IMR-90 (cell line): ENCODE results near the gene UBASH3A. TPM values are rescaled to one million over a fixed set of nuclear protein-coding genes. Genes with fewer than 3 reads are reported as not detected.

Experiments used
- ATAC-seq: fragments of 200-7000 bp; cut with Tn5 transposase; 2 replicates; pipeline ENCODE4 v1.9.1; 2020; ENCODE audit warnings: low read depth, mild to moderate bottlenecking, moderate library complexity
- BruUV-seq: library from RNA; stranded (reverse); fragments of 400-500 nt; replicated peaks from 2 replicates; lab custom pipeline; 2021; lab: Mats Ljungman, UMichigan
- CTCF ChIA-PET: fragments of 300-600 bp; formaldehyde crosslinking; extraction: SDS; loops from one replicate; lab custom pipeline; 2021; ENCODE audit warnings: antibody characterized with exemption; lab: Yijun Ruan, JAX
- POLR2A ChIA-PET: fragments of 300-600 bp; sonication (Branson Sonifier 250); formaldehyde crosslinking; loops from one replicate; lab custom pipeline; 2022; ENCODE audit warnings: antibody characterized with exemption; ENCODE audit not compliant: unreplicated experiment; lab: Charles Lee
- DNase-seq: peaks from one replicate; pipeline ENCODE4 v3.0.0; 2013
- H2AFZ ChIP-seq: replicated peaks from 2 replicates; pipeline ENCODE3; 2013; ENCODE audit warnings: low read length, mild to moderate bottlenecking; ENCODE audit not compliant: poor library complexity
- H2AK5ac ChIP-seq: 2 replicates; pipeline ENCODE4 v1.6.1; 2013; ENCODE audit warnings: low read depth, low read length, inconsistent platforms
- H2AK9ac ChIP-seq: replicated peaks from 2 replicates; pipeline ENCODE3; 2013; ENCODE audit warnings: mild to moderate bottlenecking, low read depth, low read length, moderate library complexity; ENCODE audit not compliant: poor library complexity
- H2BK120ac ChIP-seq: 2 replicates; pipeline ENCODE4 v1.6.1; 2013; ENCODE audit warnings: low read depth, low read length, inconsistent platforms
- H2BK15ac ChIP-seq: 3 replicates; pipeline ENCODE4 v1.6.1; 2013; ENCODE audit warnings: low read depth, low read length, inconsistent platforms
- H2BK20ac ChIP-seq: 2 replicates; pipeline ENCODE4 v1.6.1; 2013; ENCODE audit warnings: low read depth, mild to moderate bottlenecking, inconsistent platforms, low read length, moderate library complexity
- H2BK5ac ChIP-seq: 2 replicates; pipeline ENCODE4 v1.6.1; 2013; ENCODE audit warnings: mild to moderate bottlenecking, low read depth, low read length, inconsistent platforms; ENCODE audit not compliant: poor library complexity, severe bottlenecking
- H3K14ac ChIP-seq: replicated peaks from 2 replicates; pipeline ENCODE4 v1.6.1; 2013; ENCODE audit warnings: low read depth, low read length, inconsistent platforms
- H3K18ac ChIP-seq: 2 replicates; pipeline ENCODE4 v1.6.1; 2013; ENCODE audit warnings: low read depth, low read length, control low read depth
- H3K23ac ChIP-seq: 2 replicates; pipeline ENCODE4 v1.6.1; 2013; ENCODE audit warnings: low read depth, low read length, inconsistent platforms
- H3K27ac ChIP-seq: 2 replicates; pipeline ENCODE4 v1.5.1; 2013; ENCODE audit warnings: mild to moderate bottlenecking, control low read depth, low read length; ENCODE audit not compliant: insufficient read depth
- H3K27me3 ChIP-seq: 2 replicates; pipeline ENCODE4 v1.6.1; 2013; ENCODE audit warnings: low read length; ENCODE audit not compliant: control insufficient read depth, insufficient read depth
- H3K36me3 ChIP-seq: 2 replicates; pipeline ENCODE4 v1.6.1; 2013; ENCODE audit warnings: low read length, mixed read lengths; ENCODE audit not compliant: control insufficient read depth, insufficient read depth
- H3K4ac ChIP-seq: 2 replicates; pipeline ENCODE4 v1.6.1; 2013; ENCODE audit warnings: low read depth, low read length, inconsistent platforms
- H3K4me1 ChIP-seq: 2 replicates; pipeline ENCODE4 v1.6.1; 2013; ENCODE audit warnings: low read length, mixed read lengths; ENCODE audit not compliant: control insufficient read depth, insufficient read depth
- H3K4me2 ChIP-seq: 2 replicates; pipeline ENCODE4 v1.6.1; 2013; ENCODE audit warnings: low read depth, mild to moderate bottlenecking, control low read depth, low read length, moderate library complexity
- H3K4me3 ChIP-seq: 2 replicates; pipeline ENCODE4 v1.5.1; 2013; ENCODE audit warnings: low read depth, mild to moderate bottlenecking, control low read depth, low read length, moderate library complexity; ENCODE audit not compliant: insufficient read depth
- H3K56ac ChIP-seq: 2 replicates; pipeline ENCODE4 v1.6.1; 2013; ENCODE audit warnings: low read length, inconsistent platforms; ENCODE audit not compliant: insufficient read depth; ENCODE audit errors: extremely low read depth
- H3K79me1 ChIP-seq, 2 experiments: 2 replicates each; pipeline ENCODE4 v1.6.1; 2013; ENCODE audit warnings: low read length in 2 of 2, inconsistent platforms in 1 of 2, low read depth in 1 of 2
- H3K9ac ChIP-seq: 2 replicates; pipeline ENCODE4 v1.6.1; 2013; ENCODE audit warnings: low read depth, low read length, control low read depth
- H3K9me1 ChIP-seq: 2 replicates; pipeline ENCODE4 v1.6.1; 2013; ENCODE audit warnings: low read length, inconsistent platforms; ENCODE audit not compliant: insufficient read depth
- H3K9me3 ChIP-seq: 2 replicates; pipeline ENCODE4 v1.6.1; 2013; ENCODE audit warnings: low read length; ENCODE audit not compliant: control insufficient read depth, insufficient read depth
- H4K20me1 ChIP-seq: 2 replicates; pipeline ENCODE4 v1.6.1; 2013; ENCODE audit warnings: low read length, inconsistent platforms; ENCODE audit not compliant: insufficient read depth
- H4K5ac ChIP-seq: 2 replicates; pipeline ENCODE4 v1.6.1; 2013; ENCODE audit warnings: mild to moderate bottlenecking, low read depth, low read length, control low read depth
- H4K8ac ChIP-seq, 2 experiments: 2 replicates each; pipeline ENCODE4 v1.6.1; 2013; ENCODE audit warnings: low read depth in 2 of 2, low read length in 2 of 2, control low read depth in 1 of 2, inconsistent platforms in 1 of 2
- H4K91ac ChIP-seq: 2 replicates; pipeline ENCODE4 v1.6.1; 2013; ENCODE audit warnings: low read depth, low read length, inconsistent platforms; ENCODE audit not compliant: insufficient read depth
- BHLHE40 ChIP-seq: fragments of 150-350 bp; IDR thresholded peaks from 2 replicates; pipeline ENCODE4 v1.6.1; 2016; ENCODE audit warnings: mild to moderate bottlenecking, low read depth, low read length
- CEBPB ChIP-seq: IDR thresholded peaks from 2 replicates; pipeline ENCODE4 v1.6.1; 2012; ENCODE audit warnings: low read depth, low read length, improper control_type of control experiment
- CHD1 ChIP-seq: IDR thresholded peaks from 2 replicates; pipeline ENCODE4 v1.6.1; 2012; ENCODE audit warnings: low read depth, low read length, improper control_type of control experiment
- CTCF ChIP-seq: conservative IDR thresholded peaks from 2 replicates; pipeline ENCODE4 v1.5.1; 2012; ENCODE audit warnings: mild to moderate bottlenecking, low read depth, low read length, improper control_type of control experiment
- FOS ChIP-seq: fragments of 150-350 bp; IDR thresholded peaks from 2 replicates; pipeline ENCODE4 v1.6.1; 2016; ENCODE audit warnings: low read depth, low read length
- MAFK ChIP-seq: IDR thresholded peaks from 2 replicates; pipeline ENCODE4 v1.6.1; 2012; ENCODE audit warnings: low read depth, low read length, improper control_type of control experiment
- MXI1 ChIP-seq: IDR thresholded peaks from 2 replicates; pipeline ENCODE4 v1.6.1; 2012; ENCODE audit warnings: low read depth, mild to moderate bottlenecking, low read length, moderate library complexity, borderline replicate concordance
- SMC3 ChIP-seq: fragments of 150-350 bp; IDR thresholded peaks from 2 replicates; pipeline ENCODE4 v1.6.1; 2016; ENCODE audit warnings: low read depth, mild to moderate bottlenecking, antibody characterized with exemption, low read length, moderate library complexity
- USF2 ChIP-seq: fragments of 150-350 bp; IDR thresholded peaks from 2 replicates; pipeline ENCODE4 v1.6.1; 2017; ENCODE audit warnings: mild to moderate bottlenecking, antibody characterized with exemption, low read length, low read depth
- WGBS, 2 experiments: methylation state at CpG; one replicate each; pipeline versions ENCODE4 v1.1.5 to v1.1.7; 2013; ENCODE audit warnings: missing lambda C conversion rate in 2 of 2; ENCODE audit not compliant: insufficient read length in 1 of 2; ENCODE audit errors: extremely low coverage in 2 of 2; 5-methylcytosine and 5-hydroxymethylcytosine counted together
- dilution Hi-C: fragments of 300-500 bp; cut with HindIII; formaldehyde crosslinking; loops from one replicate; pipeline ENCODE4 v1.14.3; 2018; ENCODE audit warnings: low sequenced_read_pairs; ENCODE audit not compliant: unreplicated experiment
- in situ Hi-C: fragments of 300-500 bp; cut with MboI; formaldehyde crosslinking; loops from 3 replicates; pipeline ENCODE4 v1.14.3; 2019; ENCODE audit warnings: low sequenced_read_pairs, inconsistent platforms, mixed read lengths
- intact Hi-C: fragments of 100-400 bp; cut with micrococcal nuclease; formaldehyde crosslinking; loops from 2 replicates; pipeline ENCODE4 v1.10.0; 2022
- polyA plus RNA-seq, 3 experiments: library from polyadenylated mRNA; depleted of rRNA; stranded (reverse); fragments of >200 nt; gene quantifications; 2 replicates each; pipeline ENCODE4 v1.2.3, GENCODE V29; 2012; ENCODE audit warnings: low replicate concordance in 1 of 3
- total RNA-seq: library from RNA; depleted of rRNA; stranded (reverse); fragments of >200 nt; gene quantifications from 2 replicates; pipeline ENCODE4 v1.2.3, GENCODE V29; 2012

The UBASH3A gene
- total and polyA plus RNA-seq, 2 of the 4 experiments (the other 2 are of a cell fraction), result not detected

GRCh38 chr21:42456457-42456856 is 52.8 kb downstream of the UBASH3A start:
- intact Hi-C loops, result no loop called here
- no peak overlapping the region for H2BK5ac ChIP-seq
- H4K8ac ChIP-seq, result no peak overlapping the region
- H4K20me1 ChIP-seq, result no peaks in the 10 kb centered on the region
- H3K4ac ChIP-seq, result no peak overlapping the region
- H3K79me1 ChIP-seq, result no peaks in the 10 kb centered on the region
- H4K5ac ChIP-seq, result no peak overlapping the region
- peaks cover 22% of the 10 kb centered on the region for H3K27me3 ChIP-seq
- DNase-seq (no peak), ATAC-seq (no peak)
- no peak overlapping the region for H4K91ac ChIP-seq
- POLR2A ChIA-PET, result no interaction called here
- no peaks in the 10 kb centered on the region for H3K36me3 ChIP-seq
- H3K9me3 ChIP-seq, result no peaks in the 10 kb centered on the region
- dilution Hi-C loops, result no loop called here
- no peaks in the 10 kb centered on the region for H3K9me1 ChIP-seq
- in situ Hi-C loops, result no loop called here
- no TSS peak for BruUV-seq
- no peak overlapping the region for H3K9ac ChIP-seq
- H3K18ac ChIP-seq, result no peak overlapping the region
- no peak overlapping the region for H3K4me3 ChIP-seq
- H3K56ac ChIP-seq, result no peak overlapping the region
- no peaks in the 10 kb centered on the region for H3K4me1 ChIP-seq
- H2AK9ac ChIP-seq, result no peak overlapping the region
- H3K4me2 ChIP-seq, result no peak overlapping the region
- H2BK20ac ChIP-seq, result no peak overlapping the region
- no peak overlapping the region for H3K14ac ChIP-seq
- no peak overlapping the region for H2AK5ac ChIP-seq
- no peak overlapping the region for H2BK15ac ChIP-seq
- CTCF ChIA-PET, result no interaction called here
- TF ChIP-seq CEBPB (no peak), MAFK (no peak), CHD1 (no peak), SMC3 (no peak), BHLHE40 (no peak), USF2 (no peak), MXI1 (no peak), FOS (no peak), CTCF (no peak)
- H3K23ac ChIP-seq, result no peak overlapping the region
- no peak overlapping the region for H2BK120ac ChIP-seq
- no CpG with 5 or more reads among the region's 8 CpGs for WGBS, 2 experiments
- no peak overlapping the region for H3K27ac ChIP-seq
- no peak overlapping the region for H2AFZ ChIP-seq
